Head of caudate nucleus (tissue), 42 donors: ENCODE data around the gene UCP2.
"Not testable (repeated sequence)": the region's sequence is repeated elsewhere in the genome, so short reads cannot be mapped to it uniquely, and the experiment has no call there.

ENCODE experiments used
- DNase-seq, 42 donors: peaks; one replicate each; pipeline versions ENCODE4 v3.0.0 to v3.0.0-alpha.2; 2020 to 2021; ENCODE audit warnings: mixed read lengths in 7 of 42
- intact Hi-C: fragments of 100-400 bp; cut with DNase I; formaldehyde crosslinking; loops from one replicate; pipeline ENCODE4 v1.15.0; 2022

Gene UCP2

DNA sequence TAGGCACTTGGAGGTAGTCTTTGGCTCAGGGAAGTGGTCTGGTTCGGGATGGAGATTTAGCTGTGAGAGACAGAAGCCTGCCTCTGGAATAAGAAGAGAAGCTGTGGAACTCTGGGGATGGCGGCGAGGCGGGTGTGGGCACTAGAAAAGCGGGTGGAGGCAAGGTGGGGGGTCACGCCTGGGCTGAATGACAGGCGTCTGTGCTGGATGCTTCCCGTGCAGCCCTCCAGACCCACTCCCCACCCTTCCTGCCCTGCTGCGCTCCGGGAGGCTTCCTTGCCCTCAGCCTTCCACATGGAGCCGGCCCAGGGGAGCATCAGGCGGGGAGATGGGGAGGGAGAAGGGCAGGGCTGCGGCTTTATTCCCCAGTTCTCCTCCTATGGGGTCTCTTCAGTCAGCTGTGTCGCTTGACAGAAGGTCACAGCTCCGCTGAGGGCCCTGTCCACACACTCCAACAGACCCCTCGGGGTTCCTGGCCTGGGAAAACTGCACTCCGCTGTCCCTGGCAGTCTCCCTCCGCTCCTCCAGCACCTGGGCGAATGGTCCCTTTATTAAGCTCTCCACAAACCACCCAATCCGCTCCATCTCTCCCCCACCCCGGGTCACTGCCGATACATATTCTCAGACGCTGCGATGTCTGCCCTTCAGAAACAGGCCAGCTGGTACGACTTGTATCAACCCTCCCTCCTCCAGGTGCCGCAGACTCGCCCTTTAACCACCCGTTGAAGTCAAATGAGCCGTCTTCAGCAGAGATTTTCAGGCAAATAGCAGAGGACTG lies 25.6 kb downstream of the UCP2 start:
- intact Hi-C loops: no loop called here
- DNase-seq: no peak

- intact Hi-C loops: no loop called here
- no peak for DNase-seq
Measured at GRCh38 chr11:73951797-73952196, 30.8 kb downstream of the UCP2 start.

DNA sequence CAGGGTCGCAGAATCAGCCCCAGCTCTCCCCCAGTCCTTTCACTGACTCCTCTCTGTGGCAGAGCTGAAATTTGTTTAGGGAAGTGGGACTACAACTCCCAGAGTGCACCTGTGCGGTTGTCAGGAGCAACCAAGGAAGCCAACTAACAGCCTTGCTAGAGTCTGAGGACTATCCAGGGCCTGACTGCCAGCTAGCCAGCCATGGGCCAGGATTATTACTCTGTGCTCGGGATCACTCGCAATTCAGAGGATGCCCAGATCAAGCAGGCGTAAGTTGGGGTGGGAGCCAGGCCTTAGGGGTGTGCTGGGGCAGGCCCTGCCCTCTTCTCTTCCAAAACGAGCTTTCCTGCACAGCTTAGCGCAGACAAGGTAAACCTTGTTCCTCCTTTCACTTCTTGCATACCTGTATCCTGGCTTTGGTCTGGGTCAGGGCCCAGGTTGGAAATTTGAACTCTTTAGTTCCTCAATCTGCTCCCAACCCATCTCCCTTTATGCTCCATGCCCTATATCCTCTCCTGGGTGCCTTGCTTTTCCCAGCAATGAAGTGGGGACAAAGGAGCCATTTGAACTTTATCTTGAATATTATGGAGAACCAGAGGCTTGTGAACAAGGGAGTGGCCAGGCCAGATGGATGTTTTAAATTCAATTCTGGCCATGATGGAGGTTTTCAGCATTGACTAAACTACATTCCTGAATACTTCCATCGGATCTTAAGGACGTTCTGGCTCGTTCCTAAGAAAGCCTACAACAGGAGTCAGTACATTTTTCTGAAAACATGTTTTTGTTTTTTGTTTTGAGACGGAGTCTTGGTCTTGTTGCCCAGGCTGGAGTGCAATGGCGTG lies 31.6 kb downstream of the UCP2 start, which contains the start of gene DNAJB13:
TSS of gene DNAJB13 (plus strand) at position 158 of the 842 bp plus-strand sequence. CDS start at position 202, 44 bp downstream.
- peak in 31 of 42 donors; percentile 16 to 67 (median 41) for DNase-seq
- intact Hi-C loops: no loop called here

DNA sequence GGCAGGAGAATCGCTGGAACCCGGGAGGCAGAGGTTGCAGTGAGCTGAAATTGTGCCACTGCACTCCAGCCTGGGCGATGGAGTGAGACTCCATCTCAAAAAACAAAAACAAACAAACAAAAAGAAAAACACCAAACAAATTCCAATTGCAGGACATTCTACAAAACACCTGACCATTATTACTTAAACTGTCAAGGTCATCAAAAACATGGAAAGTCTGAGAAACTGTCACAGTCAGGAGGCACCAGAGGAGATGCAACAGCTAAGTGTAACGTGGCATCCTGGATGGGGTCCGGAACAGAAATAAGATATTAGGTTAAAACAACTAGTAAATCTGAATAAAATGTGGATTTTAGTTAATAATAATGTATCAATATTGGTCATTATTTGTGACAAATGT lies 32.7 kb downstream of the UCP2 start:
- intact Hi-C loops: no loop called here
- no peak for DNase-seq

- DNase-seq: peak in 1 of 42 donors; percentile 2
Measured at GRCh38 chr11:73949246-73949645, 33.4 kb downstream of the UCP2 start.

GRCh38 chr11:73946798-73947458 lies 35.7 kb downstream of the UCP2 start:
- intact Hi-C loops: no loop called here
- peak in 1 of 42 donors; percentile 11 for DNase-seq

More at GRCh38 chr11:73949246-73949645, 33.4 kb downstream of the UCP2 start:
- intact Hi-C loops: no loop called here

- intact Hi-C loops: no loop called here
- DNase-seq: no peak
Measured at GRCh38 chr11:73945396-73945795, 37.2 kb downstream of the UCP2 start.

DNA sequence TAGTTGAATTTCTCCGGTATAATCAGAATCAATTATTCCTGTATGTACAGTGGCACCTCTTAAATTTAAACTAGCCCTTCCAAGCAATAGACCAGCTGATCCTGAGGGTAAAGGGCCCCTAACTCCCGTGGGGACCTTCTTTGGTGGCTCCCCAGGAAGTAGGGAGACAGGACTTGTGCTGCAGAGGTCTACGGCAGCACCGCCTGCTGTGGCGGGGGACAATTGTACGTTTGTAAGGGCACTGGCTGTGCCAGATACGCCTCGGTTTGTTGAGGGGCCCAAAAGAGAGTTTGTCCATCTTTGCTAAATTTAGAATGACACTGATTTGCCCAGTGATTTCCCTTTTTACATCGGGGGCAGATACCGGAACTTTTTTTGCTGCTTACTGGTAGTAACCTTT lies 37.7 kb downstream of the UCP2 start:
- intact Hi-C loops: no loop called here
- no peak for DNase-seq

GRCh38 chr11:73944085-73944484 lies 38.6 kb downstream of the UCP2 start:
- intact Hi-C loops: no loop called here
- peak in 2 of 42 donors; percentile 11 to 29 for DNase-seq

DNA sequence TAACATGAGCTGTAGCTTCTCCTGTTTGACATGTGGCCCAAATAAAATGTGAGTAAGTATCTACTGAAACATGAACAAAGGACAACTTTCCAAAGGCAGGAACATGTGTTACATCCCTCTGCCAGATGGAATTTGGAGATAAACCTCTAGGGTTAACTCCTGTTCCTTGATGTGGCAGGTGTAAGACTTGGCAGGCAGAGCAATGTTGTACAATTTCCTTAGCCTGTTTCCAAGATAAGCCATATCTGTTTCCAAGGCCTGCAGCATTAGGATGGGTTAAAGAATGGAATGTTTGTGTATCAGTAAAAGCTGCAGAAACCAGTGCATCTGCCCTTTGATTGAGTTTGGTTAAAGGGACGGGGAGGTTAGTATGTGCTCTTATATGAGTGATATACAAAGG lies 40.6 kb downstream of the UCP2 start:
- intact Hi-C loops: no loop called here
- no peak for DNase-seq

DNA sequence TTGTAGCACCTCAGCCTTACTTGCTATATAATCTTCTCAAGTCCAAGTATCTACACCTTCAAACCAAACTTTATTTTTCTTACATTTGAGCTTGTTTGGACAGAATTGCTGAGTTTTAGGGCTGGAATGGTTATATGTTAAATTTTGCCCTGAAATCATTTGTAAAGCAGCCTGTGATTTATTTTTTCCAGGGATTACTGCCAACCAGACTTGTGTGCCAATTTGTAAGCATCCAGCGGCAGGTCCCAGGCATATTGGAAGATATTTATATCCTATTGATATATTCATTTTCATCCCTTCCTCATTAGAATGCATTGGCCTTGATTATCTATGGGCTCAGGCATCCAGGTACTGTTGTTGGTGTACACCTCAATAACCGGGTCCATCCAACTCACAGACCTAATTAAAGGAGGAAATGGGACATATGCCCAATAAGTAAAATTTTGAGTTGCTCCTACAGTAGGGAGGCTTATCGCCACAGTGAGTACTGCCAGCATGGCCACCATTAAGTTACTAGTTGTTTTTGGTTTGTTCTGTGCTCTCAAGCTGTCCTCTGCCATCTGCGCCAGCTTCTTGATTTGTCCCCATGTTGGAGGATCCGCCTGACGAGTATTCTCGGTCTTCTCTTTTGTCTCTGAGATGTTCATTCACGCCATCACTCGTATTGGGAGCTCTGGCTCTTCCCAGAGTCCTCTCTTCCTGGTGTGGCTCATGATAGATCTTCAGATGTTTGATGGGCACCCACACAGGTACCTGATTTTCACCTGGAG lies 41.7 kb downstream of the UCP2 start:
- intact Hi-C loops: no loop called here

GRCh38 chr11:73939096-73939495 lies 43.5 kb downstream of the UCP2 start:
- intact Hi-C loops: no loop called here
- DNase-seq: no peak

More for the DNA sequence above, 41.7 kb downstream of the UCP2 start:
- peak in 1 of 42 donors; percentile 15 for DNase-seq

- DNase-seq, intact Hi-C loops: not testable (repeated sequence)
Measured at GRCh38 chr11:73936047-73936446, 46.6 kb downstream of the UCP2 start.

DNA sequence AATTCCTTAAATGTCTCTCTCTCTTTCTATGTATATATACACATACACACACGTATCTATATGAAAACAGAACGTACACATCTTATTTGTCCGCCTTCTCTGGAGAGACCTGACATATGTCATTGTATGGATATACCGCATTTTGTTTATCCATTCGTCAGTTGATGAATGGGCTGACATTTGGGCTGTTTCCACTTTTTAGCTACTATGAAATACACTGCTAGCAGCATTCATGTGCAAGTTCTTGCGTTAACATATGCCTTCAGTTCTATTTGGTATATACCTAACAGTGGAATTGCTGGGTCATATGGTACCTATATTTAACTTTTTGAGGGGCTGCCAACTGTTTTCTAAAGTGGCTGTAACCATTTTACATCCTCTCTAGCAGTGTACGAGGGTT lies 49.9 kb downstream of the UCP2 start:
- DNase-seq: no peak
- intact Hi-C loops: no loop called here

DNA sequence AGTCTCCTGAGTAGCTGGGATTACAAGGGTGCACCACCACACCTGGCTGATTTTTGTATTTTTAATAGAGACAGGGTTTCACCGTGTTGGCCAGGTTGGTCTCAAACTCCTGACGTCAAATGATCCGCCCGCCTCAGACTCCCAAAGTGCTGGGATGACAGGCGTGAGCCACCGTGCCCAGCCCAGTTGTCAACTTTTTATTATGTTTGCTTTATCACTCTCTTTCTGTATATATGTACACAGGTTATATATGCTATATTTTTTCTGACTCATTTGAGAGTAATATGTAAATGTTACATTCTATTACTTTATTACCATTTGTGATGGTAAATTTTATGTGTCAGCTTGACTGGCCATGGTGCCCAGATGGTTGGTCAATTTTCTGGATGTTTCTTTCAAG lies 50.7 kb downstream of the UCP2 start:
- no peak for DNase-seq
- intact Hi-C loops: no loop called here

DNA sequence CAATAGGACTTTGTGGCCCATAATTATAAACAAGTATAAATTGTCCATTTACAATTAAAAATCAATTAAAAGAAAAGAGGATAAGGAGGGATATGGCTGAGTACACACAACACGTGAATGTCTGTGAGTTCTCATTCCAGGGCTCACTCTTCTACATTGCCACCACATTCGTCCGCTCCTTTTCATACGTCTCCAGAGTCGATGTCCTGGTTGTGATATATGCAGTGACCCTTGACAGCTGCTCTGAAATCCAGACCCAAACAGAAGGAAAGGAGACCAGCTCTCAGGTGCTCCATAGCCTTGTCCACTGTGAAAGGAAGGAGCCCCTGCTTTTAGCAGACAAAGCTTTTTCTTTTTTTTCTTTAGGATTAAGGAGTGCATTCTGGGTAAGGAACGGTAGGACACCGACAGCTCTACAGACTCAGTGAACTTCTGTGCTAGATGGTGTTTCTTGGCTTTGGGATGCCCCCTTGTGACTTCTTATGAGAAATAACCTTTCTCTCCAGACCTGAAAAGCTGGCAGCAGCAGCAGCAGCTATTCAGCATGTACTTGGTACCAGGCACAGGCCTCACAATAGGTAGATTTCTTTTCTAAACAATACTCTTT lies 51.5 kb downstream of the UCP2 start:
- intact Hi-C loops: no loop called here
- peak in 39 of 42 donors; percentile 6 to 86 (median 59) for DNase-seq

DNA sequence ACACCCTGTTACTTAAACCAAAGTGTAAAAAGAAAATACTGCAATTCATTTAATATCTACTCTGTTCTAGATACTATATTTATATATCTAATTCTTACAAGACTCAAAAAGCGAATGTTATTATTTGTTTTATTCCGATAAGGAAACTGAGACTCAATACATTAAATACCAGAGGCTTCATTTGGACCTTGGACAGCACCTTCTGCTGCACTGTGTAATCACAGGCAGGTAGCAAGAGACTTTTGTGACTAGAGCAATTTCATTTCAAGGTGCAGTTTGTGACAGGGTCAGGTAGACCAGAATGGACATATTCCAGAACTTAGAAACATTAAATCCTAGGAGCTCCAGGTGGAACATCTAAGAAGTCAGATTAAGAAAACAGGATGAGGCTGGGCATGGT lies 53.3 kb downstream of the UCP2 start:
- no peak for DNase-seq
- intact Hi-C loops: no loop called here
